Inflammatory macrophage (primary cell): ENCODE data around the gene MICU2.

Experiments
- DNase-seq, 2 donors: peaks; one replicate each; pipeline ENCODE4 v3.0.0-alpha.2; 2020 to 2022

MICU2 gene

DNA sequence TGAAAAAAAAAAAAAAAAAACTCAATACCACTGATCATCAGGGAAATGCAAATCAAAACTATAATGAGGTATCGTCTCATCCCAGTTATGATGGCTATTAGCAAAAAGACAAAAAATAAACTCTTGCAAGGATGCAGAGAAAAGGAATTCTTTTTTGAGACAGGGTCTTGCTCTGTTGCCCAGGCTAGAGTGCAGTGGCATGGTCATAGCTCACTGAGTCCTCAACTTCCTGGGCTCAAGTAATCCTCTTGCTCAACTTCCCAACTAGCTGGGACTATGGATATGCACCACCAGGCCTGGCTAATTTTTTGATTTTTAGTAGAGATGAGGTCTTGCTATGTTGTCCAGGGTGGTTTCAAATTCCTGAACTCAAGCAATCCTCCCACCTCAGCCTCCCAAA lies 59.5 kb downstream of the MICU2 start:
- DNase-seq = no peak

DNA sequence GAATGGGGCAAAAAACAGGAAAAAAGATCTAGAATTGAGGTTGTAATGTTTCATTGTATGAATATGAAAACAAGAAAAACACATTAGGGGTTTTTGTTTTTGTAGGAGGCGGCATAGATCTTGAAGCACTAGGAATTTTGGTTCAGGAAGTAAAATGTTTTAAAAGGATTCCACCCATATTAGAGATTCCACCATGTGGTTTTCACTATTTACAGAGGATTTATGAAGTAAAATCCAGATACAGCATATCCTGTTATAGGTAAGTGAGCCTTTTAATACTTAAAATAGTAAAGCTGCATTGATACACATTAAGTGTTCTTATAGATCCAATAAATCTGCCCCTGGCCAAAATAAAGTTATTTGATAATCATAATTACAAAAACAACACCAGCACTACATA lies 61.4 kb downstream of the MICU2 start:
- DNase-seq = no peak

DNA sequence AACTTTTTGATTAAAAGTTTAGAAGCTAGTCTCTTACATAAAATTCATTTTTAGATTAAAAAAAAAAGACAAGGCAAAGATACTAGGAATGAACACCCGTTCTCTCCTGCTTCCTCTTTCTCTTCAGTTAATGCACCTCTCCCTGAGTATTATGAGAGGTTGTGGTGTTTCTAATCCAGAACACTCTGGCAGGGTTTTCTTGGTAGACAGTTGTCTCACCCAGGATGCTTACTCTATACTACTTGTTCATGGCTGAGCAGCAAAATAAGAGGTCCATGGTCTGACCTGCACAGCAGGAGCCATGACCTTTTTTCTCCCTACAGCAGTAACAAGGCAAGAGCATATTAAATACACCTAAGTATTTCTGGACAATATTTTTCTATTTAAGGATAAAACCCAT lies 62.0 kb downstream of the MICU2 start:
- DNase-seq = no peak

DNA sequence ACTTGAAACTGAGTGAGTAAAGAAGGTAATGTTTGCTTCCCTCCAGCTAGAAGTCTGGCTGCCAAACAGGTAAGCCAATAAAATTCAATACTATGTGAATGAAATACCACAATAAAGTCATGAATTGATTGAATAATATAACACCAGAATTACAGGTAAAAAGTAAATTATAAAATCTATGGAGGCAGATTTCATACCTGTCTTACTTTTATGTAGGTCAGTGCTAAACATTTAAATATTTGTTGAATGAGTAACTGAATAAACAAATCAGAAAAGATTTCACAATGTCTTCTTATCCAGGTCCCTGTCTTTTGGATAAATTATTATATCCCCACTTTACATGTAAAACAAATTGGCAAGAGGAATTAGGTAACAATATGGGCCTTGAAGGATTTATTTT lies 62.7 kb downstream of the MICU2 start:
- DNase-seq = no peak

DNA sequence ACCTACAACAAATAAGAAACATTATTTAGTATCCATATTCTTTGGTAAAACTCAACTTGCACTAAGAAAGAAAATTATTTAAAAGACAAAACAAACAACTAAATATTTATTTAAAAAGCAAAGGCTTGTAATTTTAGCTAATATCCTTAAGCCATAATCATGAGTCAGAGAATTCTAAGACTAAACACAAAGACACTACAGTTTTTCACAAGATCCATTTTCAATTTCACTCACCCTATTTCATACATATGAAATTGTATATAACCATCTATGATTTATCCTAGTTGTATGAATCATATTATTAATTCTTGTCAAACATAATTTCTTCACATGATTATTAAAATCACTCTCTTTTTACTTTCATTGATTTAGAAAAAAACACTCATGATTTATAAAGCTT lies 64.3 kb downstream of the MICU2 start:
- no peak for DNase-seq

DNA sequence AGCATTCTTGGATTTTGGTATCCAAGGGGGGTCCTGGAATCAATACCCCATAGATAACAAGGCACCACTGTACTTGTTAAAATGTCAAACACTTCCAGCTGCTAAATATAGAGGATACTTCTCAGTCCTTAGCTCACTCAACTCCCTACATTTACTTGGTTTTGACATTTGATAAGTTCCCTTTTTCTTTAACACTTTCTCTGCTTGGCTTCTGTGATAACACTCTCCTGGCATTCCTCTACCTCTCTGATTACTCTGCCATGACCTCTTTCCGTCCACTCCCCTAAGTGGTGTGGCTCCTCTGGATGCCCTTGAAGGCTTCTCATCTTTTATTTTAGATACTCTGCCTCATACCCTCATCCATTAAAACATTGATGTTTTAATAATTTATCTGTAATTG lies 65.2 kb downstream of the MICU2 start:
- no peak for DNase-seq

DNA sequence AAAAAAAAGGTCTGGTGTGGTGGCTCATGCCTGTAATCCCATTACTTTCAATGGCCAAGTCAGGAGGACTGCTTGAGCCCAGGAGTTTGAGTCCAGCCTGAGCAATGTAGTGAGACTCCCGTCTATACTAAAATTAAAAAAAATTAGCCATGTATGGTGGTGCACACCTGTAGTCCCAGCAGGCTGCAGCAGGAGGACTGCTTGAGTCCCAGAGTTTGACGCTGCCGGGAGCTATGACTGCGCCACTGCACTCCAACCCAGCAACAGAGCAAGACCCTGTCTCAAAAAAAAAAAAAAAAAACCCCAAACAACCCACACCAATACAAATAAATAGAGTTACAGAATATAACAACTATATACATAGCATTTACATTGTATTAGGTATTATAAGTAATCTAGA lies 65.7 kb downstream of the MICU2 start:
- no peak for DNase-seq

DNA sequence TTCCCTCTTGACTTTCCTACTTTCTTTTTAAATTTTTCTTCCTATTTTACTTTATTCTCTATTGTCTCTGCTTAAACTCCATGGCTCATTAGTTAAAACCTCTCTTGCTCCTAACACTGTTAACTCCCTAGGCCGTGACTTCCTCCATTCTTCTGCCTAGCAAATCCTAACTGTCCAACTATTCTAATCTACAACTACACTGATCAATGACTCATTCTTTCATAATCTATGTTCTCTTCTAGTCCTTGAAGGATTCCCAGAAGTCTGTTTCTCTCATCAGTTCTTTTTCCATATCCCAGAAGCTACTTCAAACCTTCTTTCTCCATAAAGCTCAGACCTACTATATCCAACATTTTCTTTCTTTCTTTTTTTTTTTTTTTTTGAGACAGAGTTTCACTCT lies 66.9 kb downstream of the MICU2 start:
- DNase-seq = no peak

DNA sequence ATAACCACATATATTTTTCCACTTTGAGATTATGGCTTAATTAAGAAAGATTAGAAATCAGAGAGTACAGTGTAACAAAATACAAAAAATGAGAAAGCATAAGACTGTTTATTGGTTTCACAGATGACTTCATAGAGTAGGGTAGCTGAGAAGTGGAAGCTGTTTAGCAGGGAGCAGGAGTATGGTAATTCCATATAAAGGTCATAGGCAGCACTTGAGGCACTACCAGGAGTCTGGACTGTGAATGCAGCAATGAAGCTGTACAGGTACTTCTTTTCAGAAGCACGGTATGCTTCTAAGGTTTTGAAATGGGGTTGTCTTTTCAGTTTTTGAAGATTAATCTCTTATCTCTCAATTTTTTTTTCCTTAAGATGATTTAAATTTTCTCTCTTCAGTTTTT lies 69.2 kb downstream of the MICU2 start:
- DNase-seq = no peak

DNA sequence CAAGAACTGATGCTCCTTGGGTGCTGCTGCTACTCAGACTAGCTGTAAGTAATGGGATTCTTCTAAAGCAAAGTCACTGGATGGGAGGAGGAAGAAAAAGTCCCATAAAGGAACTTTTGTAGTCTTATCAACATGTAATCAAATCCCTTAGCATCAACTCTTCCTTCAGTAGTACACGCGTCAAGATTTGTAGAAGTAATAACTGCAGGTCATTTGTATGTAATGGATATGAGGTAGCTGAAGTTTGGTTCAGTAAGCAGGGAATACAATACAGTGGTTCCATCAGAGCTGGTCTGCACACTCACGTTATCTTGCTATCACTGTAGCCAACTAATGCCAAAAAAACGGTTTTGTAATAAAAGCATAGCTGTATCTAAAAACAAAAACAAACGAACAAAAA lies 72.5 kb downstream of the MICU2 start:
- no peak for DNase-seq

DNA sequence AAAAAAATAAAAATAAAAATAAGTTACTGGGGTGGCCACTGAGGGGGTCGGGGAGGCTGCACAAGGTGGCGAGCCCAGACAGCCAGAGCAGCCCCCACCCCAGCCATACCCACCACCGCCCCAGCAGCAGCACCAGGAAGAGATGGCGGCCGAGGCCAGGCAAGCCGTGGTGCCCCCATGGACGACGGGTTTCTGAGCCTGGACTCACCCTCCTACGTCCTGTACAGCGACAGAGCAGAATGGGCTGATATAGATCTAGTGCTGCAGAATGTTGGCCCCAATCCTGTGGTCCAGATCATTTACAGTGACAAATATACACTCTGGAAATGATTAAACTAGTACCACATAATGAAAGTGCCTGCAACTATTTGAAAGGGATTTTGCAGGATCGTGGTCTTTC lies 73.3 kb downstream of the MICU2 start:
- no peak for DNase-seq

DNA sequence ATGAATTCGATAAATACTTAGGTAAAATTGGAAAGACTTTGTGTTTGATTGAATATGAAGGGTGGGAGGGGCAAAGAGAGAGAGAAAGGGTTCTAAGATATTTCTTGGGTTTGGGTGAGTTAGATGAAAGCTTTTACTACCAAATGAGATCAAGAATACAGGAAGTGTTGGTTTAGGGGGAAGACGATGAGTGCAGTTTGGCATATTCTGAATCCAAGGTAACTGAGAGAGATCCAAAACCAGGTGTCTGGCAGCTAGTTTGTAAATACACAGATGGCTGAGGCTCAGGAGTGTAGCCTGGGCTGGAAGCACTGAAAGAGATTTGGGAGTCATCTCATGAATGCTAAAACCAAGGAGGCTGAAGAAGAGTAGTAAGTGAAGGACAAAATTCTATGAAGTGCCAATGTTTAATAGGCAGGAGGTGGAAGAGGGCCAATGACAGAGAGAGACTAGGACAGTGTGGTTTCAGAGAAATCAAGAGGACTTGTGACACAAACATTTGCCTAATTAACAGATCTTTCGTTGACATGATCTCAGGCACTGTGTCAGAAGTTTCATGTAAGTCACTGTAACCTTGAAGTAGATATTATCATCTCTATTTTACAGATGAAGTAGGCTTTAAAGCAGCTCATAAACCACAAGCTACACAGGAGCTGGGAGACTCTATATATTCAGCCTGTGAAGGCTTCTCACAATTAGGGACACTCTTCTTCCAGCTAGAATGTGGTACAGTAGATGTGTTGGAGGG lies 74.7 kb downstream of the MICU2 start:
- no peak for DNase-seq

DNA sequence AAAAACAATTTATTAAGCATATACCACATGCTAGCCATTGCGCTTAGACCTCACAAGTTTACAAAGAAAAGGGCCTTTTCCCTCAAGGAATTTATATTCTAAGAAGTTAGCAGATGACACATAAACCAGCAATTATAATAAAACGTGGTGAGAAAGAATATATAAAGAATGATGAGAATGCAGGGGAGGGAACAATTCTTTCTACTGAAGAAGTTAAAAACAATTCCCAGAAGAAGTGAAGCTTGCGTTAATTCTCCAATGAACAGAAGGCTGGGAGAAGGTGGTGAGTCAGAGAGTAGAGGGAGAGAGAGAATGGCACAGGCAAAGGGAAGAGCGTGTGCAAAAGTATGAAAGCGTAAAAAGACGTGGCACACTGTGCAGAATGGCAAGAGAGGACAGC lies 75.4 kb downstream of the MICU2 start:
- no peak for DNase-seq

DNA sequence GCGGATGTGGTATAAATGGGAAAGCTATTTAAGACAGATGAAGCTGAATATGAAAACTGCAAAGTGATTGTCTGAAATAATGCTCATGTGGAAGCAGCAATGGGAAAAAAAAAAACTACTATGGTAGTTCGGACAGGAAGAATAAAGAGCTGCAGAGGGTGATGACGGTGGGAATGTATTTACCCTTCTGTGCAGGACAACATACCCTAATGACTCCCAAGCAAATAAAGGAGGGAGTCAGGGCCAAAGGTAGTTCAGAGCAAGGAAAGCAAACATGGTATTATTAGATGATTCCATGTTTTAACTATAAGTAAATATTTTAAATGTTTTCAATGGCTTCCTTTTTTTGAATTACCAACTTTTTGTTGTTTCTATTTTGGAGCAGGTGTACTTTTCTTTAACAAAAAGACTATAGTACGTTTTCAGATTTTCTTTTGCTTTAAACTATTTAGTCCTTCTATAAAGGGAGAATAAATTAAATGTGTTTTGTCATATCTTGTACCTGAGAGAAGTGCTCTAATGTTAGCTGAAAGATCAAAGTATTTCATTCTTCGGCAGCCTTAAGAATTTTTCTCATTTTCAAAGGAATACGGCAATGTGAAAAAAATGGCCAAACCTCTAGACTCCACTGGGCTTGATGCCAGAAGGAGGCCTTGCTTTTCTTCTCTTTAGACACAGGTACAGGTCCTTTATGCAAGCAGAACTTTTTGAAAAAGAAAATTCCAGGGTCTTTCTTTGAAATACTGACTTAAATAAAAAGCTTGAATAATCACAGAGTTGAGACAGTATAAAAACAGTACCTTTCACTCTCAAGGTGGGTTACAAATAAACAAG lies 77.0 kb downstream of the MICU2 start:
- no peak for DNase-seq

DNA sequence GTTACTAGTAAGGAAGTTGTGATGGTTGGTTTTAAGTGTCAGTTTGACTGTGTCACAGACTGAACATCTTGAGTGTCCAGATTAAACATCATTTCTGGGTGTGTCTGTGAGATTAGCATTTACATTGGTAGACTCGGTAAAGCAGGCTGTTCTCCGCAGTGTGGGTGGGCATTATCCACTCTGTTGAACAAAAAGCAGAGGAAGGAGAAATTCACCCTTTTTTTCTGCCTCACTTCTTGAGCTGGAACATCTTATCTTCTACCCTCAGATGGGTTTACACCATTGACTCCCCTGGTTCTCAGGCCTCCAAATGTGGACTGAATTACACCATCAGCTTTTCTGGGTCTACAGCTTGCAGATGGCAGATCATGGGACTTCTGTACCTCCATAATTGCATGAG lies 81.1 kb downstream of the MICU2 start:
- DNase-seq = no peak

DNA sequence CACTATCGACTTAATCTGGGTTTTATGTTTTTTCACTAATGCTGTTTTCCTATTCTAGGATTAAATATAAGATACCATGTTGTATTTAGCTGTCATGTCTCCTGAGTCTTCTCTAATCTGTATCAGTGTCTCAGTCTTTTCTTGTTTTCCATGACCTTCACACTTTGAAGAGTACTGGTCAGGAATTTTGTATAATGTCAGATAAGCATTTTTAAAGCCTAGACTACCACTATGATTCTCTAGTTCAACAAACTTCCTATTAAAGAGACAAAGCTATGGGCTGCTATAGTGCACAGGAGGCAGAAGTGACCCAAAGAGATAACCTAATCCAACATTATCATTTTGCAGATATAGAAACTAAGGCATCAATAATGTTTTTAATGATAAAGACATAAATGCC lies 81.8 kb downstream of the MICU2 start:
- DNase-seq = no peak

DNA sequence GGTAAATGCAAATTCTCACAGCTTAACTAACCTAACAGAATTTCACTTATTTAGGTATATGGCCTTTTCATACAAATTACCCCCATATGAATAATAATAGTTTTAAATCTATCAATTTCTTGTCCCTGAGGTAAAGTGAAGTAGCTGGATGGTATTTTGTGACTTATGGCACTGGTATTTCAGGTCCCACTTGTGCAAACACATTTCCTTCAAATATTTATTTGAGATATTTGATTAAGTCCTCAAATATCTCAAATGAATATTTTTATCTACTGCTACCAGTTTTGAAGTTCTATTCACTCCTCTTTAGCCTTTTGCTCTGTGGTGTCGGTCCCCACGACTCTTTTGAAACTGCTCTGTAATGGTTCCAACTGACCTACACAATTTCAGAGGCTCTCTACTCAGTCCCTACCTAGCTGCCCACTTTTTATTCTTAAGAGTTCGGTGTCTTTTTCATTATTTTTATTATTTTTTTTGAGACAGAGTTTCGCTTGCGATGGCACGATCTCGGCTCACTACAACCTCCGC lies 85.3 kb downstream of the MICU2 start:
- DNase-seq = no peak

DNA sequence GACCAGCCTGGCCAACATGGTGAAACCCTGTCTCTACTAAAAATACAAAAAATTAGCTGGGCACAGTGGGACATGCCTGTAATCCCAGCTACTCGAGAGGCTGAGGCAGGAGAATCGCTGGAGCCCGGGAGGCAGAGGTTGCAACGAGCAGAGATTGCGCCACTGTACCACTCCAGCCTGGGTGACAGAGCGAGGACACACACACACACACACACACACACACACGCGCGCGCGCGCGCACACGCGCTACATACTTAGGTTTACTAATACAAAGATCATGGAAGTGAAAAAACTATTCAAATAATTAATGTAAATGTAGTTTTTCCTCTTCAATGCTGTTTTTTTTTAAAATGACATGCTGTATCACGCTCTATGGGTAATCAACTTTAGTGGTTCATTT lies 86.4 kb downstream of the MICU2 start:
- DNase-seq = no peak

DNA sequence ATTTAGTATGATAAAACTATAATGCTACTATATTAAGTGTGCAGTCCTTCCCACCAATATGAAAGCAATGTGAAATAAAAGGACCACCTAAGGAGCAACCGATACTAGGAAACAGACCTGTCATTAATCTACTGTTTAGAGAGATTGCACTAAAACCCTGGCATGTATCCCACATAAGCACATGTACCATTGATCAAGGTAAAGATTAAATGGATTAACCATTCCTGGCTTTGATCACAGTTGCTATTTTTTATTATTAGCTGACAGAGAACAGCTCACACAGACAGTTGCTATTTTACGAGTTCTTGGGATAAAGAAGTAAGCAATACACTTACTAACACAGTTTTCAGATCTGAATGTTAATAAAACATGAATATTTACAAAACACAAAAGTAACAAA lies 87.2 kb downstream of the MICU2 start:
- no peak for DNase-seq

DNA sequence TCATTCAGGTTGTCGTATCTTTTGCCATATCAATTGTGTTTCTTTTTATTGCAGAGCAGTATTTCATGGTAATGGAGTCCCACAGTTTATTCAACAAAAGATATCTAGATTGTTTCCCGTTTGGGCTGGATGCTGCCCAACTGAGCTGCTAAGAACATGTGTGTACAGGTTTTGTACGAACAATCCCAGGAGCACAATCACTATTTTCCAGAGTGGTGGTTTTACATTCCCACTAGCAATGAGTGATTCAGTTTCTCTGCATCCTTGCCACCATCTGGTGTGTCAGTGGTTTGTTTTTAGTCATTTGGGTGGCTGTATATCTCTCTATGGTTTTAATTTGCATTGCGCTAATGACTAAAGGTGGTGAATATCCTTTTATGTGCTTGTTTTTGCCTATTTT lies 92.1 kb downstream of the MICU2 start:
- DNase-seq = no peak

DNA sequence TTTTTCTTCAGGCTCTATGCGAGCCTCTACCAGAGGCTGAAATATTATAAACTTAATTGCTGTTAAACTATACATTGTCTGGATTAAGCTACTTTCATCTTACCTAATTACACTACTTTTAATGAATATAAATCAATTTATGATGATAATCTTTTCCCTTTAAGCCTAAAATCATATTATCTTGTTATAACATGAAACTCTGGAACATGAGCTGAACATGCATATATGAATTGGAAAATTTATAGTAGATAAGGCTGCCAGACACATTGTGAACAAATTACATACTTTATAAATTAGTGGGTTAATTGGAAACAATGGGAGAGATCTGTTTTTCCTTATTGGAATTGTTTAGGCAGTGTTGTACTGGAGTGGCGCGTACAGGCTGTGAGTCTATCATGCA lies 99.6 kb downstream of the MICU2 start:
- no peak for DNase-seq

DNA sequence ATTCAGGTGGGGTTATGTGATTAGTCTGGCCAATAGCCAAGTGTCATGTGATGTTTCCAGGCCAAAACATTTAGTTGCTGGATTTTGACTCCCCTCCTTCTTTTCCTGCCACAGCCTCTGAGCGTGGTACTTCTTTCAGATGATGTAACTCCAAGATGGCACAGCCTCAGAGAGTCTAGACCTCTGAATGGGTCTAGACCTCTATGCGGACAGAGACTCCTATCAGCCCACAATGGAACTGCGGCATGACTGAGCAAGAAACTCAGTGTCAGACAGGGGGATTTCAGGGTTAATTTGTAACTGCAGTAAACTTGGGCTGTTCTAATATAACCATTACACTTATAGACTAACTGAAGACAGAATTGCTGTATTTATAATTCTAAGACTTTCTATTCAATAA lies 102.3 kb downstream of the MICU2 start:
- no peak for DNase-seq

DNA sequence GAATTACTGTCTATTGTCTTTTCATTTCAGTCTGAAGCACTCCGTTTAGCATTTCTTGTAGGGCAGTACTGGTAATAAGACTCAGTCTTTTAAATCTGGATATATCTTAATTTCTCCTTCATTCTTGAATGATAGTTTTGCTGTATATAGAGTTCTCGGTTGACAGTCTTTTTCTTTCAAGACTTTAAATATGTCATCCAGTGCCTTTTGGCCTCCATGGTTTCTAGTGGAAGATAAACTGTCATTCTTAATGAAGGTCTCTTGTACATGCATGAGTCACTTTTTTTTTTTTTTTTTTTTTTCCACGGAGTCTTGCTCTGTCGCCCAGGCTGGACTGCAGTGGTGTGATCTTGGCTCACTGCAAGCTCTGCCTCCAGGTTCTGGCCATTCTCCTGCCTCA lies 117.6 kb downstream of the MICU2 start:
- no peak for DNase-seq

DNA sequence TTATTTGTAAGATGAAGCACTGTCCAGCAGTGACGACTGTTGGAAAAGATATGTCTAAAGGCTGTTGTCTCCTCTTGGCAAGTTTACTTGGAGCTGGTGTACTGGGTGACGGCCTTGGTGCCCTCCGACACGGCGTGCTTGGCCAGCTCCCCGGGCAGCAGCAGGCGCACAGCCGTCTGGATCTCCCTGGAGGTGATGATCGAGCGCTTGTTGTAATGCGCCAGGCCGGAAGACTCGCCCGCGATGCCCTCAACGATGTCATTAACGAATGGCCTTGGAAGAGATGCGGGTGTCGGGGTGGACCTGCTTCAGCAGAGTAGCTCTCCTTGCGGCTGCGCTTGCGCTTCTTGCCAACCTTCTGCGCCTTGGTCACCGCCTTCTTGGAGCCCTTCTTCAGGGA lies 120.2 kb downstream of the MICU2 start:
- DNase-seq = no peak
